ENCODE measurements around the gene PRKG2.

PRKG2 gene

GRCh38 chr4:81225252-81225651 is 10.2 kb upstream of the PRKG2 start:
- no peak for TF ChIP-seq CTCF (IDR thresholded peaks at IDR 0.05)

GRCh38 chr4:81221303-81222081 is 6.5 kb upstream of the PRKG2 start:
- TF ChIP-seq CTCF (IDR thresholded peaks at IDR 0.05): no peak

GRCh38 chr4:81220271-81220670 is 5.2 kb upstream of the PRKG2 start:
- no peak for TF ChIP-seq CTCF (IDR thresholded peaks at IDR 0.05)

GRCh38 chr4:81218206-81218605 is 3.2 kb upstream of the PRKG2 start:
- no peak for TF ChIP-seq CTCF (IDR thresholded peaks at IDR 0.05)

- TF ChIP-seq CTCF (IDR thresholded peaks at IDR 0.05): no peak
Observed at GRCh38 chr4:81217779-81218178, 2.8 kb upstream of the PRKG2 start.

GRCh38 chr4:81215931-81216330 is 909 bp upstream of the PRKG2 start:
- no peak for TF ChIP-seq CTCF (IDR thresholded peaks at IDR 0.05)

GRCh38 chr4:81214144-81214880 is 710 bp downstream of the PRKG2 start:
- TF ChIP-seq CTCF (IDR thresholded peaks at IDR 0.05): no peak

Data from LNCAP (cell line).